LNCAP (cell line): ENCODE data around the gene ZFR2.

Source experiments
- CTCF ChIP-seq: fragments of 450-650 bp; IDR thresholded peaks from 2 replicates; pipeline ENCODE4 v1.5.1; 2017; ENCODE audit warnings: mild to moderate bottlenecking

ZFR2 gene

GRCh38 chr19:3788996-3789778, 79.7 kb downstream of the ZFR2 start:
- no peak for TF ChIP-seq CTCF

GRCh38 chr19:3785938-3786824, 82.7 kb downstream of the ZFR2 start, which contains the start of gene MATK:
Gene MATK, minus strand, starts transcription at chr19:3786381. Its CDS starts 1,246 bp downstream, at chr19:3785135.
- TF ChIP-seq CTCF: no peak

- TF ChIP-seq CTCF: no peak
Observed at GRCh38 chr19:3785451-3785937, 83.3 kb downstream of the ZFR2 start.

- no peak for TF ChIP-seq CTCF
Observed at GRCh38 chr19:3784607-3785450, 84.0 kb downstream of the ZFR2 start.

GRCh38 chr19:3783660-3784584, 84.9 kb downstream of the ZFR2 start:
- TF ChIP-seq CTCF: no peak

- no peak for TF ChIP-seq CTCF
Observed at GRCh38 chr19:3782903-3783302, 85.9 kb downstream of the ZFR2 start.
